ENCODE measurements around the gene TFEB. TPM values are rescaled to one million over a fixed set of nuclear protein-coding genes. Genes with fewer than 3 reads are reported as not detected.

TFEB gene
- total and polyA plus RNA-seq, 4 donors = 1.1 to 6.2 (median 3.8) TPM

GRCh38 chr6:41740366-41741162 is 5.2 kb upstream of the TFEB start (continued):
- no peak for TF ChIP-seq MAX (IDR thresholded peaks at IDR 0.05)
- no peak for TF ChIP-seq HNF4A (conservative IDR thresholded peaks at IDR 0.05)

DNA sequence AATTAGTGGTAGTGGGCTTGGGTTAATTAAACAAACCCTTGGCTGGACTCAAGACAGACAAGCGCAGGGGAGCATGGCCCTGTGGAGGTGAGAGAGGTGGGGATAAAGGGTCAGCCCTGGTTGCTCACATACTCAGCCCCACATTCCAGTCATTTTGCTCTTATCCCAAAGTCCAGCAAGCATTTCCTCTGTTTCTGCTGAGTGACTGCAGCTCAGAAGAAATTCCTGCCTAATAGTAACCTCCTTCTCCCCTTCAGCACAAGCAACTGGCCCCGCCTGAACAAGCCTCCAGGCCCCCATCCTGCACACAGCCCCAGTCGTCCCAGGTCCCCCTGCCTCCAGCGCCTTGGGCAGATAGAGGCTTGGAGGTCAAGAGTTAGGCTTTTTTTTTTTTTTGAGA is 3.6 kb upstream of the TFEB start:
- no peaks in the 10 kb centered on the region for H3K27me3 ChIP-seq (ENCODE audit: control insufficient read depth in 4 of 4, insufficient read depth in 4 of 4, low read length in 3 of 4)
- no peak overlapping the region for H3K27ac ChIP-seq (ENCODE audit: low read depth in 1 of 2, low read length in 2 of 2)
- H3K9ac ChIP-seq (ENCODE audit: low read depth in 1 of 2, low read length in 2 of 2) = no peak overlapping the region
- TF ChIP-seq GABPA (IDR thresholded peaks at IDR 0.05 in 1 of 2, conservative IDR thresholded peaks at IDR 0.05 in 1 of 2) (no peak), YY1 (IDR thresholded peaks at IDR 0.05) (no peak), FOXA2 (IDR thresholded peaks at IDR 0.05) (no peak), SP1 (IDR thresholded peaks at IDR 0.05) (no peak), MAX (IDR thresholded peaks at IDR 0.05) (no peak), REST (IDR thresholded peaks at IDR 0.05) (no peak), NR2F2 (IDR thresholded peaks at IDR 0.05) (no peak), RAD21 (IDR thresholded peaks at IDR 0.05) (no peak), CTCF (IDR thresholded peaks at IDR 0.05; ENCODE audit: low read depth, low read length, missing input control) (no peak), JUND (IDR thresholded peaks at IDR 0.05) (no peak)
- DNase-seq (ENCODE audit: low spot score) = no peak
- no peaks in the 10 kb centered on the region for H3K36me3 ChIP-seq (ENCODE audit: control insufficient read depth in 4 of 4, insufficient read depth in 3 of 4, low read depth in 1 of 4, low read length in 3 of 4)
- WGBS = 83% methylated on average over 4 of the region's 4 CpGs
- H3K4me1 ChIP-seq (ENCODE audit: control insufficient read depth in 4 of 4, insufficient read depth in 4 of 4, low read length in 3 of 4) = peaks cover 0 to 5% (median 2%) of the 10 kb centered on the region in 4 donors
- H3K9me3 ChIP-seq (ENCODE audit: control insufficient read depth in 4 of 4, low read length in 3 of 4) = no peaks in the 10 kb centered on the region
- H3K4me3 ChIP-seq (ENCODE audit: low read depth in 1 of 3, low read length in 3 of 3) = no peak overlapping the region

DNA sequence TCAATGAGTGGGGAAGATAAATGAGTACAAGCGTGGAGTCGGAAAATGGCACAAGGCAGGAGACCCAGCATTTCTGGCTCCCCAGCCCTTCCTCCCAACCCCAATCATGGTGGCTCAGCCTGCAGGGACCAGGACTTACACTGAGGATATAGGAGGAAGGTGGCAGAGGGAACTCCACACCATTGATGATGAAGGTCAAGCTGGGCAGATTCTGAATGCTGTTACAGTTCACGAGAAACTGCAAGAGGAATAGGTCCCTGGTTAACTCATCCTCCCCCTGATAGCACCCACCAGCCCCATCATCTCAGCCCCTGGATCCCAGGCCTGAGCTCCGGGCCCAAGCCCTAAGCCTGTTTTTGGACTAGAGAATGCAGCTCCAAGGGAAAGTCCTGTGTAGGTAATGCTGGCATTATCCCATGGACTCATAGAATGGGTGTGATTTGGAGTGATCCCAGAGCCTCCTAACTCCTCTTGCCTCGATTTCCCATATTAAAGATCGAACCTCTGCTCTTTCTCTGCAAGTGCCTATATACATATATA is 2.3 kb upstream of the TFEB start:
- H3K36me3 ChIP-seq (ENCODE audit: control insufficient read depth in 4 of 4, insufficient read depth in 3 of 4, low read depth in 1 of 4, low read length in 3 of 4) = no peaks in the 10 kb centered on the region
- DNase-seq (ENCODE audit: low spot score) = no peak
- H3K9me3 ChIP-seq (ENCODE audit: control insufficient read depth in 4 of 4, low read length in 3 of 4) = no peaks in the 10 kb centered on the region
- TF ChIP-seq SP1 (IDR thresholded peaks at IDR 0.05) = no peak
- no peak for TF ChIP-seq TAF1 (conservative IDR thresholded peaks at IDR 0.05)
- no peak for TF ChIP-seq JUND (IDR thresholded peaks at IDR 0.05)
- no peak for TF ChIP-seq FOXA1 (IDR thresholded peaks at IDR 0.05)
- TF ChIP-seq YY1 (IDR thresholded peaks at IDR 0.05) = no peak
- TF ChIP-seq MAX (IDR thresholded peaks at IDR 0.05) = no peak
- TF ChIP-seq CTCF (IDR thresholded peaks at IDR 0.05; ENCODE audit: low read depth, low read length, missing input control) = no peak
- TF ChIP-seq HNF4G (IDR thresholded peaks at IDR 0.05) = no peak
- TF ChIP-seq HNF4A (conservative IDR thresholded peaks at IDR 0.05) = no peak
- no peak for TF ChIP-seq FOXA2 (IDR thresholded peaks at IDR 0.05)
- TF ChIP-seq, protein P1, sequence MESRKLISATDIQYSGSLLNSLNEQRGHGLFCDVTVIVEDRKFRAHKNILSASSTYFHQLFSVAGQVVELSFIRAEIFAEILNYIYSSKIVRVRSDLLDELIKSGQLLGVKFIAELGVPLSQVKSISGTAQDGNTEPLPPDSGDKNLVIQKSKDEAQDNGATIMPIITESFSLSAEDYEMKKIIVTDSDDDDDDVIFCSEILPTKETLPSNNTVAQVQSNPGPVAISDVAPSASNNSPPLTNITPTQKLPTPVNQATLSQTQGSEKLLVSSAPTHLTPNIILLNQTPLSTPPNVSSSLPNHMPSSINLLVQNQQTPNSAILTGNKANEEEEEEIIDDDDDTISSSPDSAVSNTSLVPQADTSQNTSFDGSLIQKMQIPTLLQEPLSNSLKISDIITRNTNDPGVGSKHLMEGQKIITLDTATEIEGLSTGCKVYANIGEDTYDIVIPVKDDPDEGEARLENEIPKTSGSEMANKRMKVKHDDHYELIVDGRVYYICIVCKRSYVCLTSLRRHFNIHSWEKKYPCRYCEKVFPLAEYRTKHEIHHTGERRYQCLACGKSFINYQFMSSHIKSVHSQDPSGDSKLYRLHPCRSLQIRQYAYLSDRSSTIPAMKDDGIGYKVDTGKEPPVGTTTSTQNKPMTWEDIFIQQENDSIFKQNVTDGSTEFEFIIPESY (IDR thresholded peaks at IDR 0.05) = no peak
- no peak for TF ChIP-seq ATF3 (IDR thresholded peaks at IDR 0.05)
- no peak for TF ChIP-seq NR2F2 (IDR thresholded peaks at IDR 0.05)
- no peak for TF ChIP-seq RAD21 (IDR thresholded peaks at IDR 0.05)
- H3K9ac ChIP-seq (ENCODE audit: low read depth in 1 of 2, low read length in 2 of 2) = no peak overlapping the region
- H3K4me3 ChIP-seq (ENCODE audit: low read depth in 1 of 3, low read length in 3 of 3) = no peak overlapping the region
- 93% methylated on average over 6 of the region's 6 CpGs for WGBS
- H3K27me3 ChIP-seq (ENCODE audit: control insufficient read depth in 4 of 4, insufficient read depth in 4 of 4, low read length in 3 of 4) = no peaks in the 10 kb centered on the region
- peaks cover 0 to 13% (median 7%) of the 10 kb centered on the region in 4 donors for H3K4me1 ChIP-seq (ENCODE audit: control insufficient read depth in 4 of 4, insufficient read depth in 4 of 4, low read length in 3 of 4)
- H3K27ac ChIP-seq (ENCODE audit: low read depth in 1 of 2, low read length in 2 of 2) = no peak overlapping the region

Measured in liver (tissue), 9 donors.